ENCODE measurements around the gene LRRC56.

Gene LRRC56

GRCh38 chr11:592501-592900 lies 55.2 kb downstream of the LRRC56 start:
- FAIRE-seq (no peak), DNase-seq (ENCODE audit: insufficient read length, low spot score) (no peak)

DNA sequence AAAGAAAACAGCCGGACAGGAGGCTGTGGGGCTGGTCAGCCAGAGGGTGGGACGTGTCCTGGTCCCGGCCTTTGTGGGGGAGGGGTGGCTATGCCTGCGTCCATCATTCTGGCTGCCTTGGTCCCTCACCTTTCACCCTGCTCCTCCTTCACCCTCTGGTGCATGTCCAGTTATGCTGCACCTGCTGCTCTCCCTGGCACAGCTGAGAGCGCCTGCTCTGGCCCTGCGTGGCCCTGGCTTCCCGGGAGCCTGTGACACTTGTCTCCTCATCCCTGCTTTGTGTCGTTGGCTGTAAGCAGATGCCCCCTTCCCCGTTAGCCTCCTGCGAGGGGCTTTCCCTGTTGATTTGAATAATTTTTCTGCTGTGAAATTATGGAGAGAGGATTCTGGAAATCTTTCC lies 55.6 kb downstream of the LRRC56 start:
- no peak for DNase-seq (ENCODE audit: insufficient read length, low spot score)
- FAIRE-seq = no peak

GRCh38 chr11:593347-593746 lies 56.0 kb downstream of the LRRC56 start:
- DNase-seq (ENCODE audit: insufficient read length, low spot score) (no peak), FAIRE-seq (no peak)

DNA sequence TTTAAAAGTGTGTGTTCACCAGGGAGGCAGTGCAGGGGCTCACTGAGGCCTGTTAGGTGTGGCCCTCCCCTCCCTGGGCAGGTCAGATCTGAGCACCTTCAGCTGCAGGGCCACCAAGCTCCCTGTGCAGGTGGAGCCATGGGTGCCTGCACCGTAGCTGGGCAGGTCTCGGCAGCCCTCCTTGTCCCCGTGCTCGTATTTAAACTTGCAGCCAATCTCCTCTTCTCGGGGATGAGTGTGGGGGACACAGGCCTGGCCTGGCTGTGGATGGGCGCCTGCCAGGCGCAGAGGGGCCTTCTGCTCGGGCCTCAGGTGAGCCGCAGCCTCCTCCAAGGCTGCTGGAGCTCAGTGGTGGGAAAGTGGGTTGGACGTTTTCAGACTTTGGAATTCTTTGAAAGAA lies 58.1 kb downstream of the LRRC56 start:
- DNase-seq (ENCODE audit: insufficient read length, low spot score) (no peak), FAIRE-seq (no peak)

DNA sequence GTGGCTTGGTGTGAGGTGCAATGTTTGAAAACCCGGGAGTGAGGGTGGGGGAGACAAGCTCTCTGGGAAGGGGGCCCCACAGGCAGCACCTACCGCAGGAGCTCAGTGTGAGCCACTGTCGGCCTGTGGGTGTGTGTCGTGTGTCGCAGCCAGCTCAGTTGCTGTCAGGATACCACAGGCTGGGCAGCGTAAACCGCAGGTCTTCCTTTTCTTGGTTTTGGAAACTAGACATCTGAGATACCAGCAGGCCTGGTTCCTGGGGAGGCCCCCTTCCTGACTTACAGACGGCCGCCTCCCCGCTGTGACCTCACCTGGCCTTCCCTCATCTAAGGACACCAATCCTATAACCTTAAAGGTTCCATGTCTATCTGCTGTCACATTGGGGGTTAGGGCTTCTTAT lies 59.0 kb downstream of the LRRC56 start:
- FAIRE-seq (no peak), DNase-seq (ENCODE audit: insufficient read length, low spot score) (no peak)

DNA sequence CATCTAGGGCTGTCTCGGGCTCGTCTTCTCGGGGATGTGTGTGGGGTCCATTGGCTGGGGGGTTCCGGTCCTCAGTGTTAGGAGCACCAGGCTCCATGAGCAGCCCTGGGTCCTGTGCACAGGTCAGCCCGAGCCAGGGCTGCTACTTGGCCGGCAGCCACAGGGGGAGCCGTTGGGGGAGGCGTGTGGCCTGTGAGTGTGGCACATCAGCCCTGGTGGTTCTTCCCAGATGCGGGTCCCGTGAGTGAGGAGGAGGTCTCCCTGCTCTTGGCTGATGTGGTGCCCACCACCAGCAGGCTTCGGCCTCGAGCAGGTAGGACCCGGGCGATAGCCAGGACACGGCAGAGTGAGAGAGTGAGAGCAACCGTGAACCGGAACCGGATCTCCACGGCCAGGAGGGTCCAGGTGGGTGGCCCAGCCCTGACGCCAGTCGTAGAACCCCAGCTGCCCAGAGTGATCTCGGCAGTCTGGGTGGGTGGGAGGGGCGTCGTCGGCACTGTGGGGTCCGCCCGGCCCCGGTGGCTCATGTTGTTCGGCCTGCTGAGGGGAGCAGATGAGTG lies 59.9 kb downstream of the LRRC56 start:
- DNase-seq (ENCODE audit: insufficient read length, low spot score) (no peak), FAIRE-seq (no peak)

- DNase-seq (ENCODE audit: insufficient read length, low spot score) (no peak), FAIRE-seq (no peak)
Observed at GRCh38 chr11:598005-598680, 60.8 kb downstream of the LRRC56 start.

DNA sequence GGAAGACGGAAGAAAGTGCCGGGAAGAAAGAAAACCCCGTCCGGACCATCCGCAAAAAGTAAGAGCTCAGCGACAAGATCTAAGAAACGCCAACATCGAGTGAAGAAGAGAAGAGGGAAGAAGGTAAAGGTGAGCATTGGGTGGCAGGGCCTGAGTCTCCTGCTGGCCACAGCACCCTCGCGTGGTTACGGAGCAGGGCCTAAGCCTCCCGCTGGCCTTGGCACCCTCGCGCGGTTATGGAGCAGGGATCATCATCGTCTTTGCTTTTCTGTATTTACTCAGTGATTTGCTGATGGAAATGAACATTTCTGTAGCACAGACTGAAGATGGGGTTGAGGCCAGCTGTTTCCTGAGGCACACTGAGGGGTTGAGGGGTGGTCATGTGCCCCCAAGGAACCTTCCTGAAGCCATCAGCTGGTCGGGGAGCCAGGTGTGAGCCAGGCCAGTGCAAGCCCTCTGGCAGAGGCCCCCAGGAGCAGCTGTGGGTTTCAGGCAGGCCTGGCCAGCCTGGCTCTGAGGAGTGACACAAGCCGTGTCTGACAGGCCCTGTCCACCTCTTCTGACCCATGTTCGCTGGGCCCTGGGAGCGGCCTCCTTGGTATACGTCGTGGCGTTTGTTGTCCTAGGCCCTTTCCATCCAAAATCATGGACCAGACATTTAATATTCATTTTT lies 64.4 kb downstream of the LRRC56 start:
- no peak for DNase-seq (ENCODE audit: insufficient read length, low spot score)
- FAIRE-seq = no peak

DNA sequence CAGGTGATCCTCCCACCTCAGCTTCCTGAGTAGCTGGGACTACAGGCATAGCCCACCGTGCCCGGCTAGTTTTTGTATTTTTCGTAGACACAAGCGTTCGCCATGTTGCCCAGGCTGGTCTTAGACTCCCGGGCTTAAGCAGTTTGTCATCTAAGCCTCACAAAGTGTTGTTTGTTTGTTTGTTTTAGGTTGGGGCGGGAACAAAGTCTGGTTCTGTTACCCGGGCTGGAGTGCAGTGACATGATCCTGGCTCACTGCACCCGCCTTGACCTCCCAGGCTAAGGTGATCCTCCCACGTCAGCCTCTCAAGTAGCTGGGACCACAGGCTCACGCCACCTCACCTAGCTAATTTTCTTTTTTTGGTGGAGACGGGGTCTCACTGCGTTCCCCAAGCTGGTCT lies 65.8 kb downstream of the LRRC56 start:
- DNase-seq (ENCODE audit: insufficient read length, low spot score) = no peak
- FAIRE-seq = no peak

All from GM19239 (cell line).